Colonic mucosa (tissue), 4 donors: ENCODE measurements around the gene ESPNL. TPM values are rescaled to one million over a fixed set of nuclear protein-coding genes. Genes with fewer than 3 reads are reported as not detected.

Source experiments
- DNase-seq: peaks from one replicate; pipeline ENCODE4 v3.0.0-alpha.2; 2020
- H3K27ac ChIP-seq: fragments of 200-600 bp; one replicate; pipeline ENCODE4 v1.8.0; 2021
- H3K27me3 ChIP-seq: fragments of 200-600 bp; one replicate; pipeline ENCODE4 v1.8.0; 2021
- H3K36me3 ChIP-seq: fragments of 200-600 bp; one replicate; pipeline ENCODE4 v1.8.0; 2021
- H3K4me1 ChIP-seq: fragments of 200-600 bp; one replicate; pipeline ENCODE4 v1.8.0; 2021; ENCODE audit warnings: mild to moderate bottlenecking
- H3K4me3 ChIP-seq: fragments of 200-600 bp; one replicate; pipeline ENCODE4 v1.8.0; 2021
- H3K9ac ChIP-seq, 2 donors: one replicate each; pipeline ENCODE4 v1.7.0; 2013; ENCODE audit warnings: control low read depth in 2 of 2, low read depth in 2 of 2, low read length in 2 of 2
- H3K9me3 ChIP-seq: fragments of 200-600 bp; one replicate; pipeline ENCODE4 v1.8.0; 2021
- CTCF ChIP-seq: fragments of 200-600 bp; IDR thresholded peaks from one replicate; pipeline ENCODE4 v1.8.0; 2022; ENCODE audit warnings: antibody characterized with exemption, mild to moderate bottlenecking
- intact Hi-C: fragments of 100-400 bp; cut with DNase I; formaldehyde crosslinking; loops from one replicate; pipeline ENCODE4 v1.14.1; 2022
- total RNA-seq, 2 donors: library from RNA; stranded (reverse); fragmentation: NEBNext Ultra II Directional in 1 of 2; extraction: Animal tissue kit (Norgen Biotek cat#: 25700) in 1 of 2; gene quantifications; one replicate each; pipeline ENCODE4 v1.2.1, GENCODE V29; 2021
- donor health status: healthy.
- donor health status: DM: no; HTN: no; CAD: no.
- donor health status: DM: no; HTN: no; CAD: no.

Gene ESPNL
- total RNA-seq, 2 donors from 2014 or later, result 0.08 to 0.12 TPM

DNA sequence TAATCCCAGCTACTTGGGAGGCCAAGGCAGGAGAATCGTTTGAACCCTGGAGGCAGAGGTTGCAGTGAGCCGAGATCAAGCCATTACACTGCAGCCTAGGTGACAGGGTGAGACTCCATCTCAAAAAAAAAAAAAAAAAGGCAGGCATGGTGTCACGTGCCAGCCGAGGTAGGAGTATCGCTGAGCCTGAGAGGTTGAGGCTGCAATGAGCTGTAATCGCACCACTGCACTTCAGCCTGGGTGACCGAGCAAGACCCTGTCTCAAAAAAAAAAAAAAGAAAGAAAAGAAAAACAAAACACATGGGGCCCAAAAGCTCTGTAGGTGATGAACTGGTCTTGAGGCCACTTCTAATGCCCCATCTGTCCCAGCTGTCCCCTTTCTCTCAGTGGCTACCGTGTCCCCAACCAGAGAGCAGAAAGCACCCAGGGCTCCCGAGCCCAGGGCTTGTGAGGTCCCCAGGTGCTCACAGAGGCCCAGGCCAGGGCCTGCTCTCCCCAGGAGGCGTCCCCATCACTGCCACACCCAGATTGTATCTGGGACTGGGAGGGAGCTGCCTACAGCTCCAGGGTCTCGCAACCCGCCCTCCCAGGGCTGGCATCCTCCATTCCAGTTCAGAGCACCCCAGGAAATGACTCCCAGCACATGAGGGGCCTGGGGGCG, 46.9 kb downstream of the ESPNL start:
- intact Hi-C loops, result no loop called here
- Histone ChIP-seq H3K9me3 (no peaks in the 10 kb centered on the region), H3K27ac (no peak overlapping the region), H3K27me3 (no peaks in the 10 kb centered on the region), H3K4me3 (no peak overlapping the region), H3K4me1 (peaks cover 7% of the 10 kb centered on the region), H3K36me3 (no peaks in the 10 kb centered on the region), H3K9ac (no peak overlapping the region)
- TF ChIP-seq CTCF, result no peak
- no peak for DNase-seq

DNA sequence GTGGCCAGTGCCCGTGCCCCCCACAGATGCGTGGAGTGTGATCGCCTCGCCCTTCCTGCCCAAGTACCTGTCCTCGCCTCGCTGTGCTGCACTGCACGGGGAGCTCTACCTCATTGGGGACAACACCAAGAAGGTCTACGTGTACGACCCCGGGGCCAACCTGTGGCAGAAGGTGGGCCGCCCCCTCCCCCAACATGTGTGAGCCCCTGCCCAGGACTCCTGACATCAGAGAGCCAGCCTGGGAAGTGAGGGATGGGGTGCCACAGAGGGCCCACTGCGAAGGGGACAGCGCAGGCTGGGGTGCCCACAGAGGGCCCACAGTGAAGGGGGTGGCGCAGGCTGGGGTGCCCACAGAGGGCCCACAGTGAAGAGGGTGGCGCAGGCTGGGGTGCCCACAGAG, 48.8 kb downstream of the ESPNL start:
- Histone ChIP-seq H3K9me3 (no peaks in the 10 kb centered on the region), H3K4me3 (no peak overlapping the region), H3K9ac (no peak overlapping the region), H3K36me3 (no peaks in the 10 kb centered on the region), H3K27ac (no peak overlapping the region), H3K4me1 (no peaks in the 10 kb centered on the region), H3K27me3 (no peaks in the 10 kb centered on the region)
- intact Hi-C loops, result no loop called here
- no peak for TF ChIP-seq CTCF
- DNase-seq, result no peak

DNA sequence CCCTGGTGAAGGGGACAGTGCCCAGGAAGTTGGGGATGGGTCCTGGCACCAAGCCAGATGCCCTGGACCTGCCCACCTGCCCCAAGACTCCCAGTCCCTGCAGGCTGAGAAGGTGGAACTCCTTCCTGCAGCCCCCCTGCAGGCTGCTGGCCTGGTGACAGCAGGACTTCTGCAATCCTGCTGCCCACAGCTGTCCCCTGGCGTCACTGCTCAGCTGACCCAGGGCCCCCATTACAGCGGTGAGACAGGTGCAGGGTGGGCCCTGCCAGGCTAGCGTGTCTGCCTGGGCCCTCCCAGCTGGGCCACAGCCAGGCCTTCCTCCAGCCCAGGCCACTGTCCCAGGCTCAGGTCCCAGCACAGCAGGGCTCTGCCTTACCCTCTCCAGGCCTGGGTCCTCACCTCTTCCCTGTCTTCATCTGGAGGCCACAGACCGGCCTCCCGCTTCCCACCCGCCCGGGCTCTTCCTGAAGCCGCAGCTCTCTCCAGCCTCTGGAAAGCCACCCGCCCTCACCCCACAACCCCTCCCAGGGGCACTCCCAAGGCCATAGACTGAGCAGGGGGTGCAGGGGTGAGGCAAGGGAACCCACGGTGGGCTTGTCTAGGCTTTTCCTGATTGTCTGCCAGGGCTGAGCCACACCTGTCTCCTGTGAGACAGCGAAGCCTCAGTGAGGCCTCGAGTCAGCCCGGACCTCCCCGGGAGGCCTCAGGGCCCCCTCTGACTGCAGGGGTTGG, 49.9 kb downstream of the ESPNL start:
- H3K4me3 ChIP-seq, result no peak overlapping the region
- H3K9me3 ChIP-seq, result no peaks in the 10 kb centered on the region
- H3K27me3 ChIP-seq, result no peaks in the 10 kb centered on the region
- TF ChIP-seq CTCF, result no peak
- H3K36me3 ChIP-seq, result no peaks in the 10 kb centered on the region
- H3K27ac ChIP-seq, result no peak overlapping the region
- no peaks in the 10 kb centered on the region for H3K4me1 ChIP-seq
- intact Hi-C loops, result no loop called here
- H3K9ac ChIP-seq, result no peak overlapping the region
- DNase-seq, result no peak

- no peak for DNase-seq
- Histone ChIP-seq H3K9me3 (no peaks in the 10 kb centered on the region), H3K4me1 (no peaks in the 10 kb centered on the region), H3K36me3 (no peaks in the 10 kb centered on the region), H3K27ac (no peak overlapping the region), H3K9ac (no peak overlapping the region), H3K27me3 (no peaks in the 10 kb centered on the region), H3K4me3 (no peak overlapping the region)
- no peak for TF ChIP-seq CTCF
- intact Hi-C loops, result no loop called here
These were observed 50.5 kb downstream of the ESPNL start for GRCh38 chr2:238150686-238151085.

- Histone ChIP-seq H3K9me3 (no peaks in the 10 kb centered on the region), H3K4me1 (no peaks in the 10 kb centered on the region), H3K4me3 (no peak overlapping the region), H3K9ac (no peak overlapping the region), H3K27ac (no peak overlapping the region), H3K36me3 (no peaks in the 10 kb centered on the region), H3K27me3 (no peaks in the 10 kb centered on the region)
- TF ChIP-seq CTCF, result no peak
- intact Hi-C loops, result no loop called here
- DNase-seq, result no peak
These were observed 51.1 kb downstream of the ESPNL start for GRCh38 chr2:238151205-238151604.
